ENCODE measurements around the gene MMEL1. TPM values are rescaled to one million over a fixed set of nuclear protein-coding genes. Genes with fewer than 3 reads are reported as not detected.
A peak's percentile ranks its signal among the peaks of the same experiment; 100 is the strongest.

The MMEL1 gene
- polyA plus RNA-seq, 4 donors, result 7.6 to 35.4 (median 22.7) TPM

DNA sequence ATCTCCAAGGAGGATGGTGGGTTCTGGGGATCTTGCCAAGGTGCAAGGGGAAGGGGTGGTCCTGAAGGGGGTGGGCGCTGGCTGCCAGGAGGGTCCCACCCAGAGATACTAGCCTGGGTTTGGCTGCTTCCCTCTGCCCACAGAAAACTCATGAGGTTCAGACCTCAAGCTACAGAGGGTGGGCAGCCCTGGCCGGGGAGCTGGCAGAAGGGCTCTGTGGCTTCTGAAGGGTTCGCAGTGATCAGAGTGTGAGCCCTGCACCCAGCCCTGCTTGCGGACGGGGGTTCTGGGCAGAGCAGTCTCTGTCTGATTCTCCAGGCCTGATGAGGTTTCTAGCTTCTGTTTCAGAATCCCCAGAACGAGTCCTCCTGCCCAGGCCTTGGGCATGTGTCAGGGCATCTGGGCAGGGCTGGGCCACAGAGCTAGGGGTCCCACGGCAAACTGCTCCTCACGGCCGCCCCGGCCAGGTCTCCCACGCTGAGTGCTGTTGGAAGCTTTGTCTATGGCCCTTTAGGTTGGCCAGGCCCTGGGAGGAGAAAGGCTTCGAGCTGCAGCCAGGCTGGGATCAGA lies 635 bp upstream of the MMEL1 start:
- Histone ChIP-seq H3K27ac (ENCODE audit: low read depth in 1 of 3, low read length in 2 of 3) (peak overlapping the region in 2 of 3 donors; percentile 9 to 84), H3K27me3 (ENCODE audit: control insufficient read depth in 3 of 3, insufficient read depth in 3 of 3, low read length in 3 of 3) (peaks cover 0 to 12% (median 7%) of the 10 kb centered on the region in 3 donors), H3K36me3 (ENCODE audit: control insufficient read depth in 3 of 3, insufficient read depth in 2 of 3, low read depth in 1 of 3, low read length in 3 of 3) (no peaks in the 10 kb centered on the region), H3K4me1 (ENCODE audit: control insufficient read depth in 3 of 3, insufficient read depth in 2 of 3, low read depth in 1 of 3, low read length in 2 of 3) (peaks cover 0 to 40% (median 2%) of the 10 kb centered on the region in 3 donors), H3K4me3 (ENCODE audit: low read depth in 1 of 3, low read length in 3 of 3) (no peak overlapping the region), H3K9me3 (ENCODE audit: control insufficient read depth in 2 of 2, insufficient read depth in 1 of 2, low read depth in 1 of 2, low read length in 1 of 2) (peaks cover 2 to 20% of the 10 kb centered on the region in 2 donors)
- FAIRE-seq (no peak), DNase-seq (no peak)
- 76 to 80% (median 80%) methylated on average over 12 of the region's 12 CpGs for WGBS, 3 donors

DNA sequence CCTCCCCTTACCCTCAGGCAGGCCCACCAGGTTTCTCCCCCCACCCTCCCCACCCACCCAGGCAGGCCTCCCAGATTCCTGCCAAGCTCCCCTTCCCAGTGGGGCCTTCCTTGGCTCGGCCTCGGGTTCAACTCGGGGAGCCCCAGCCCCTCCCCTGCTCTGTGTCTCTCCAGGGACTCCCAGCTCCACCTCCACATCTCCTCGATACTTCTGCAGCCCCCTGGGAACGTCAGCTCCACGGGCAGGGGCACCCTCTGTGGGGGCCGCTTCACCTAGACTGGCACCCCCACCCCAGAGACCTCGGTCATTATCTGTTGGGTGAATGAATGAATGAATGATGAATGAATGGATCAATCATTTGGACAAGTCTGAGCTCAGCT lies 775 bp downstream of the MMEL1 start:
- peaks cover 0 to 47% (median 2%) of the 10 kb centered on the region in 3 donors for H3K4me1 ChIP-seq (ENCODE audit: control insufficient read depth in 3 of 3, insufficient read depth in 2 of 3, low read depth in 1 of 3, low read length in 2 of 3)
- FAIRE-seq (no peak), DNase-seq (no peak)
- H3K9me3 ChIP-seq (ENCODE audit: control insufficient read depth in 2 of 2, insufficient read depth in 1 of 2, low read depth in 1 of 2, low read length in 1 of 2), result peaks cover 2 to 16% of the 10 kb centered on the region in 2 donors
- WGBS, 3 donors, result 45 to 54% (median 45%) methylated on average over 7 to 8 of the region's 8 CpGs
- H3K27ac ChIP-seq (ENCODE audit: low read depth in 1 of 3, low read length in 2 of 3), result peak overlapping the region in 2 of 3 donors; percentile 76 to 84
- no peaks in the 10 kb centered on the region for H3K36me3 ChIP-seq (ENCODE audit: control insufficient read depth in 3 of 3, insufficient read depth in 2 of 3, low read depth in 1 of 3, low read length in 3 of 3)
- H3K4me3 ChIP-seq (ENCODE audit: low read depth in 1 of 3, low read length in 3 of 3), result no peak overlapping the region
- H3K27me3 ChIP-seq (ENCODE audit: control insufficient read depth in 3 of 3, insufficient read depth in 3 of 3, low read length in 3 of 3), result peaks cover 0 to 24% (median 16%) of the 10 kb centered on the region in 3 donors

DNA sequence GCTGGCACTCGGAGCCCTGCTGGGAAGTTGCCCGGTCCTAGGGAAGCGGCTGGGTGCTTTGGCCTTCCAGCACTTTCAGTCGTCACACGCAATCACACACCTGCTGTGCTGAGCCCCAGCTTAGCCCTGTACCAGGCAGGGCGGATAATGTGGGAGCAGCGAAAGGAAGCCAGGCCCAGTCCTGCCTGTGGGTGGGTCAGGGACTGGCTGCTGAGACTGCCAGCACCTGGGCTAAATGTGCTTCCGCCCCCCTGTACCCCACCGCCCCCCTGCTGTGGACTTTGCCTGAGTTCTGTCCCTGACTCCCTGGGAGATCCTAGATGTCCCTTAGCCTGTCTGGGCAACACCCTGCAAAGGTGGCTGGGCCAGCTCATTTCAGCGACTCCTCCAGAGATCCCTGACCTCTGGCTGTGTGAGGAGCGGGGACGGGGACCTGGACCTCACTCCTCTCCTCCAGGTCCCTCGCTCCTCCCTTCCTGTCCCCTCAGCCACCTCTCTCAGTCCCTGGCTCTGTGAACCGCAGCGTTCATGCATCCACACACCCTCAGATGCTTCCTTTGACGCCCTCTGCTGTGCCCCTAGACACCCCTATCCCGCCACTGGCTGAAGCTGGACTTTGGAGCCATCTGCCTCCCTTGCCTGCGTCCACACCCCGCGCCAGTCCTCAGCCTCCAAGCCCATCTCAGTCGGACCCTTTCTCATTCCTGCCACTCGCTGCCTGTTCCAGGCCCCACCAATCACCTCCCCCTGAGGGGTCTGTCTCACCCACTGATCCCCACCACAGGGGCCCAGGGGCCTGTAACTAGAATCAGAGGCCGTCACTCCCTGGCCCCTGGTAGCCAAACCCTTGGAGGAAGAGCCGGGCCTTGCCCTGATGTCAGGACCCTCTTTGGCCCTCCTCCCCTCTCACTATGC lies 1.4 kb downstream of the MMEL1 start:
- no peak overlapping the region for H3K4me3 ChIP-seq (ENCODE audit: low read depth in 1 of 3, low read length in 3 of 3)
- peaks cover 0 to 9% of the 10 kb centered on the region in 2 donors for H3K9me3 ChIP-seq (ENCODE audit: control insufficient read depth in 2 of 2, insufficient read depth in 1 of 2, low read depth in 1 of 2, low read length in 1 of 2)
- DNase-seq (peak; percentile 89 to 94), FAIRE-seq (no peak)
- no peaks in the 10 kb centered on the region for H3K36me3 ChIP-seq (ENCODE audit: control insufficient read depth in 3 of 3, insufficient read depth in 2 of 3, low read depth in 1 of 3, low read length in 3 of 3)
- 33 to 58% (median 34%) methylated on average over 23 to 24 of the region's 24 CpGs for WGBS, 3 donors
- H3K27ac ChIP-seq (ENCODE audit: low read depth in 1 of 3, low read length in 2 of 3), result peak overlapping the region; percentile 48 to 84 (median 76)
- peaks cover 0 to 47% (median 2%) of the 10 kb centered on the region in 3 donors for H3K4me1 ChIP-seq (ENCODE audit: control insufficient read depth in 3 of 3, insufficient read depth in 2 of 3, low read depth in 1 of 3, low read length in 2 of 3)
- H3K27me3 ChIP-seq (ENCODE audit: control insufficient read depth in 3 of 3, insufficient read depth in 3 of 3, low read length in 3 of 3), result peaks cover 0 to 27% (median 16%) of the 10 kb centered on the region in 3 donors

DNA sequence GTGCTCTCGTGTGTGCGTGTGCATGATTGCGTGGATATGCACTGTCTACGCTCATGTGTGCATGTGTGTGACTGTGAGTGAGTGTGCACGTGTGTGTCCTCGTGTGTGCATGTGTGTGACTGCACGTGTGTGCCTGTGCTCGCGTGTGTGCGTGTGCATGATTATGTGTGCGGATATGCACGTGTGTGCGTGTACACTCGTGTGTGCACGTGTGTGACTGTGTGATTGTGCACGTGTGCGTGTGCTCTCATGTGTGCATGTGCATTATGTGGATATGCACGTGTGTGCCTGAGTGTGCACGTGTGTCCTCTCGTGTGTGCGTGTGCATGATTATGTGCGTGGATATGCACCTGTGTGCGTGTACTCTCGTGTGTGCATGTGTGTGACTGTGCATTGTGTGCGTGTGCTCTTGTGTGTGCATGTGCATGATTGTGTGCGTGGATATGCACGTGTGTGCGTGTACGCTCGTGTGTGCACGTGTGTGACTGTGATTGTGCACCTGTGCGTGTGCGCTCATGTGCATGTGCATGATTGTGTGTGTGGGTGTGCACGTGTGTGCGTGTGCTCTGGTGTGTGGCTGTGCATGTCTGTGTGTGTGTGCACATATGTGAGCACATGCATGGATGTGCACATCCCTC lies 2.2 kb downstream of the MMEL1 start:
- Histone ChIP-seq H3K4me3 (ENCODE audit: low read depth in 1 of 3, low read length in 3 of 3) (no peak overlapping the region), H3K9me3 (ENCODE audit: control insufficient read depth in 2 of 2, insufficient read depth in 1 of 2, low read depth in 1 of 2, low read length in 1 of 2) (peaks cover 0 to 4% of the 10 kb centered on the region in 2 donors), H3K4me1 (ENCODE audit: control insufficient read depth in 3 of 3, insufficient read depth in 2 of 3, low read depth in 1 of 3, low read length in 2 of 3) (peaks cover 0 to 47% (median 2%) of the 10 kb centered on the region in 3 donors), H3K36me3 (ENCODE audit: control insufficient read depth in 3 of 3, insufficient read depth in 2 of 3, low read depth in 1 of 3, low read length in 3 of 3) (no peaks in the 10 kb centered on the region), H3K27me3 (ENCODE audit: control insufficient read depth in 3 of 3, insufficient read depth in 3 of 3, low read length in 3 of 3) (peaks cover 0 to 29% (median 16%) of the 10 kb centered on the region in 3 donors), H3K27ac (ENCODE audit: low read depth in 1 of 3, low read length in 2 of 3) (peak overlapping the region; percentile 48 to 84 (median 76))
- DNase-seq (no peak), FAIRE-seq (no peak)
- 75 to 92% (median 84%) methylated on average over 35 of the region's 35 CpGs for WGBS, 3 donors

DNA sequence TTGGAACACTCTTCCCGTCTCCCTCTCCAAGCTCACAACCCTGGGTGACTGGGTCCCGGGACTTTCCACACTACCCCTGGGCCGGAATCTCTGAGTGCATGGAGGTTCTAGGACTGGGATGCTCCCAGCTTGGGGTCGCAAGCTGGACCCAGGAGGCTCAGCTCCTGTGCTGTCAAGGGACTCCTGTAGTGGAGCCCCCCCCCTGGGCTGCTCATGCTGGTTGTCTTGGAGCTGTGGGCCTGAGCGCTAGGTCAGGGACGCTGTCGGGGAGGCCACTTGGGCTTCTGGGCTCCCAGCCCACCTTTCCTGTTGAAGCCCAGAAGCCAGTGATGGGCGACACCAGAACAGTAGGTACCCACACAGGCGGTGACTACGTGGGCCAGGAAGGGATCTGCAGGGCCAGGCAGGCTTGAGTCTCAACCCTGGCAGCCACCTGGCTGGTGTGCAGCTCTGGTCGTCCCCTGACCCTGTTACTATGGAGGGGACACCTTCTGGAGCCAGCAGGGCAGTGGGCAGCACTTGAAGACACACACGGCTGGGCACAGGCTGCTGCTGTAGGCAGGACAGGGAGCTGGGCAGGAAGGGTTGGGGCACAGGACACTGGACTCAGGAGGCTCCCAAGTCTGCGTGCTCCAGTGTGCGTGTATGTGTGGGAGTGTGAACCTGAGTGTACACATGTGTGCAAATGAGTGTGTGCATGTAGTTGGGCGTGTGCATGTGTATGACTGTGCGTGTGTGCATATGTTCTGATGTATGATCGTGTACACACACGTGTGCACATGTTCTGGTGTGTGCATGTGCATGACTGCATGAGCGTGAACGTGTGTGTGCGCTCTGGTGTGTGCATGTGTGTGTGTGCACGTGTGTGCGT lies 3.0 kb downstream of the MMEL1 start:
- Histone ChIP-seq H3K4me3 (ENCODE audit: low read depth in 1 of 3, low read length in 3 of 3) (no peak overlapping the region), H3K36me3 (ENCODE audit: control insufficient read depth in 3 of 3, insufficient read depth in 2 of 3, low read depth in 1 of 3, low read length in 3 of 3) (no peaks in the 10 kb centered on the region), H3K27ac (ENCODE audit: low read depth in 1 of 3, low read length in 2 of 3) (no peak overlapping the region), H3K27me3 (ENCODE audit: control insufficient read depth in 3 of 3, insufficient read depth in 3 of 3, low read length in 3 of 3) (peaks cover 0 to 29% (median 16%) of the 10 kb centered on the region in 3 donors), H3K4me1 (ENCODE audit: control insufficient read depth in 3 of 3, insufficient read depth in 2 of 3, low read depth in 1 of 3, low read length in 2 of 3) (peaks cover 0 to 47% (median 2%) of the 10 kb centered on the region in 3 donors), H3K9me3 (ENCODE audit: control insufficient read depth in 2 of 2, insufficient read depth in 1 of 2, low read depth in 1 of 2, low read length in 1 of 2) (no peaks in the 10 kb centered on the region)
- DNase-seq (no peak), FAIRE-seq (no peak)
- WGBS, 3 donors, result 86 to 92% (median 90%) methylated on average over 23 of the region's 23 CpGs

DNA sequence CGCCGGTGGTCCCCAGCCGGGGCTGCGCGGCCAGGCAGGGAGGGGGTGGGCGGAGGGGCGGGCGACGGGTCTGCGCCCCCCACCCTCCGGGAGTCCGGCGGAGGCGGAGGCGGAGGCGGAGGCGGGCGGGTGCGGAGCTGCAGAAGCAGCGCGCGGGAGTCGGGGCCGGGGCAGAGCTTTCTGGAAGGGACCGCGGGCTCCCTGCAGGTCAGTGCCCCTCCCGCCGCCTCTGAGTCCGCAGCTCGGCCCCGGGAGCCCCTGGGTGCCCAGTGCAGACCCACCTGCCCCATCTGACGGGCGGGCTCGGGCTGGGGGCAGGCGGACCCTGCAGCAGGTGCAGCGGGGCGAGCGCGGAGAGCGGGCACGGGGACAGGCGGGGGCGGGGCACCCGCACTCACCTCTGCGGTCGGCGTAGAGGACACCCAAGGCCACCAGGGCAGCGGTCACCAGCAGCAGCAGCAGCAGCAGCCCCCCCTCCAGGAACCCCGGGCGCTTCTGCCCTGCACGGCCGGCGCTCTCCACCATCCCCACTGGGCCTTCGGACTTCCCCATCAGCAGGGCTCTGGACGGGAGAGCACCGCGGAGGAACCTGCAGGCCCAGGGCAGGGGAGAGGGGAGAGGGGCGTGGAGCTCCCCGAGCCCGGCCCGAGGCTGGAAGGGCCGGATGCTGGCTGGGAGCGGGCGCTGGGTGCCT lies 3.7 kb downstream of the MMEL1 start:
- FAIRE-seq (no peak), DNase-seq (peak in 1 of 2 donors; percentile 54)
- no peaks in the 10 kb centered on the region for H3K36me3 ChIP-seq (ENCODE audit: control insufficient read depth in 3 of 3, insufficient read depth in 2 of 3, low read depth in 1 of 3, low read length in 3 of 3)
- H3K9me3 ChIP-seq (ENCODE audit: control insufficient read depth in 2 of 2, insufficient read depth in 1 of 2, low read depth in 1 of 2, low read length in 1 of 2), result no peaks in the 10 kb centered on the region
- H3K4me1 ChIP-seq (ENCODE audit: control insufficient read depth in 3 of 3, insufficient read depth in 2 of 3, low read depth in 1 of 3, low read length in 2 of 3), result peaks cover 0 to 47% (median 2%) of the 10 kb centered on the region in 3 donors
- H3K27me3 ChIP-seq (ENCODE audit: control insufficient read depth in 3 of 3, insufficient read depth in 3 of 3, low read length in 3 of 3), result peaks cover 0 to 29% (median 16%) of the 10 kb centered on the region in 3 donors
- H3K4me3 ChIP-seq (ENCODE audit: low read depth in 1 of 3, low read length in 3 of 3), result peak overlapping the region in 1 of 3 donors; percentile 9
- WGBS, 3 donors, result 5 to 7% (median 7%) methylated on average over 32 to 64 of the region's 64 CpGs
- H3K27ac ChIP-seq (ENCODE audit: low read depth in 1 of 3, low read length in 2 of 3), result no peak overlapping the region

DNA sequence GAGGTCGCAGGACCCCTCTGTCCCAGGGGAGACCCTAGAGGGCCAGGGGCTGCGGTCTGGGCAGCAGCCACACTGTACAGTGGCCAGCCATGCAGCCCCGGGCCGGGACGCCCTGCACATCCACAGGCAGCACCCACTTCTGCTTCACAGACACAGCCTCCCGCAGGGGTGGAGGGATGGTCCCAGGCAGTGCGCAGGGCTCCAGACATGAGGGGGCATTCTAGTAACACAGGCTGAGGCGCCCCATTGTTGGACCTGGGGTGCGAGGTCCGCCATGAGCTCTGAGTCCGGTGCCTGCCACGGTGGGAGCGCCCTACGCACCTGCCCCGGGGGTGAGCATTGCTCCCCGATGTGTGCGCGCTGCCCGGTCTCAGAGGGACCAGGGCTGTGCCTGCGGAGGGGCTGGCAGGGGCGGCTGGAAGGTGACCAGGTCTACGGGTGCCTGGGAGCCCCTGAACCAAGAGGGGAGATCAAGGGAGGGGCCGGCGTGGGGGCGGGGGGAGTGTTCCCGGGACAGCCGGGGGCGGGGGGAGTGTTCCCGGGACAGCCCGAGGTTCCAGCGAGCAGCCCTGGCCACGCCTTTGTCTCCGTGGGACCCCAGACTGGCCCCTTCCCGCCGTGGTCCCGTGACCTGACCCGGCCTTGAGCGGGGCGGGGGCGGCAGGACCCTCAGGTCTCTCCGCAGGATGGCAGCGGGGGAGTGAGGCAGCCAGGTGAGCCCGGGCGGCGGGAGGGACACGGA lies 4.5 kb downstream of the MMEL1 start:
- H3K9me3 ChIP-seq (ENCODE audit: control insufficient read depth in 2 of 2, insufficient read depth in 1 of 2, low read depth in 1 of 2, low read length in 1 of 2), result no peaks in the 10 kb centered on the region
- H3K36me3 ChIP-seq (ENCODE audit: control insufficient read depth in 3 of 3, insufficient read depth in 2 of 3, low read depth in 1 of 3, low read length in 3 of 3), result no peaks in the 10 kb centered on the region
- H3K27me3 ChIP-seq (ENCODE audit: control insufficient read depth in 3 of 3, insufficient read depth in 3 of 3, low read length in 3 of 3), result peaks cover 0 to 29% (median 16%) of the 10 kb centered on the region in 3 donors
- peak in 1 of 2 donors; percentile 59 for DNase-seq
- FAIRE-seq, result no peak
- no peak overlapping the region for H3K27ac ChIP-seq (ENCODE audit: low read depth in 1 of 3, low read length in 2 of 3)
- WGBS, 3 donors, result 2 to 8% (median 3%) methylated on average over 41 to 46 of the region's 46 CpGs
- H3K4me3 ChIP-seq (ENCODE audit: low read depth in 1 of 3, low read length in 3 of 3), result peak overlapping the region in 1 of 3 donors; percentile 9
- peaks cover 0 to 41% (median 2%) of the 10 kb centered on the region in 3 donors for H3K4me1 ChIP-seq (ENCODE audit: control insufficient read depth in 3 of 3, insufficient read depth in 2 of 3, low read depth in 1 of 3, low read length in 2 of 3)
